Adrenal gland (tissue), 12 donors: ENCODE data around the gene PKDCC. TPM values are rescaled to one million over a fixed set of nuclear protein-coding genes. Genes with fewer than 3 reads are reported as not detected.

ENCODE experiments used
- DNase-seq, 7 donors: peaks; one replicate each; pipeline ENCODE4 v3.0.0-alpha.2; 2019 to 2020
- H3K27ac ChIP-seq, 5 donors: fragments of 200-600 bp; sonication (generic) in 4 of 5; 1 replicate in 3 of 5; 2 replicates in 2 of 5; pipeline versions ENCODE4 v1.5.1 to v1.8.0; 2016 to 2020; ENCODE audit warnings: mild to moderate bottlenecking in 1 of 5
- H3K27me3 ChIP-seq: fragments of 200-600 bp; 2 replicates; pipeline ENCODE4 v1.8.0; 2021
- H3K36me3 ChIP-seq, 2 donors: fragments of 200-600 bp; replicated peaks in 1 of 2; 1 replicate in 1 of 2; 2 replicates in 1 of 2; pipeline versions ENCODE4 v1.5.1 to v1.8.0; 2018 to 2022
- H3K4me1 ChIP-seq, 2 donors: fragments of 200-600 bp; replicated peaks in 1 of 2; 1 replicate in 1 of 2; 2 replicates in 1 of 2; pipeline versions ENCODE4 v1.5.1 to v1.8.0; 2018 to 2021
- H3K4me3 ChIP-seq, 4 donors: fragments of 200-600 bp; sonication (generic) in 3 of 4; one replicate each; pipeline ENCODE4 v1.5.1; 2016 to 2018
- H3K9me3 ChIP-seq, 3 donors: fragments of 200-600 bp; sonication (generic) in 1 of 3; replicated peaks in 1 of 3; 1 replicate in 2 of 3; 2 replicates in 1 of 3; pipeline versions ENCODE4 v1.5.1 to v1.8.0; 2016 to 2021
- POLR2A ChIP-seq, 2 donors: fragments of 450-650 bp; IDR thresholded peaks; one replicate each; pipeline ENCODE4 v1.6.1; 2017; ENCODE audit warnings: antibody characterized with exemption in 2 of 2, mild to moderate bottlenecking in 2 of 2, moderate library complexity in 1 of 2
- WGBS, 4 donors: extraction: QIAGEN DNeasy Blood & Tissue Kit in 2 of 4; methylation state at CpG; one replicate each; pipeline versions ENCODE4 v1.1.5 to v1.1.7; 2013 to 2017; 5-methylcytosine and 5-hydroxymethylcytosine counted together
- intact Hi-C, 2 donors: fragments of 100-400 bp; cut with DNase I; formaldehyde crosslinking; loops; one replicate each; pipeline versions ENCODE4 v1.14.1 to v1.15.0; 2022 to 2023
- polyA plus RNA-seq, 3 donors: library from polyadenylated mRNA; stranded (reverse); fragments of 200-250 nt in 2 of 3; fragments of 350-450 nt in 1 of 3; fragmentation: Illumina TruSeq in 1 of 3; extraction: RNeasy Lipid Tissue Mini Kit (QIAGEN cat#74804) in 1 of 3; gene quantifications; one replicate each; pipeline ENCODE4 v1.2.3, GENCODE V29; 2013 to 2014
- total RNA-seq, 9 donors: library from RNA; depleted of rRNA in 4 of 9; stranded (reverse); fragments of >200 nt in 4 of 9; fragments of 120-200 nt in 1 of 9; fragmentation: NEBNext Ultra II Directional in 1 of 9; extraction: Animal tissue kit (Norgen Biotek cat#: 25700) in 1 of 9; gene quantifications; one replicate each; pipeline versions ENCODE4 v1.1.0 to v1.2.4, GENCODE V29; 2013 to 2023
- TF ChIP-seq, protein P1 (sequence below), 6 experiments: fragments of 450-650 bp in 4 of 6; fragments of 200-600 bp in 2 of 6; sonication (generic) in 1 of 6; IDR thresholded peaks; 1 replicate in 5 of 6; 2 replicates in 1 of 6; pipeline versions ENCODE4 v1.5.1 to v1.8.0; 2016 to 2021; ENCODE audit warnings: antibody characterized with exemption in 6 of 6, mild to moderate bottlenecking in 2 of 6, moderate library complexity in 1 of 6
- donor health status: healthy with polysubstance abuse.
- donor health status: Bipolar disorder and iron deficiency.
- donor health status: DM: yes; HTN: yes; CAD: no.
- donor health status: DM: no; HTN: no; CAD: no.
- donor health status: DM: no; HTN: no; CAD: no.
- donor health status: DM: yes; HTN: yes; CAD: no.

PKDCC gene
- total and polyA plus RNA-seq, 12 donors = 29.7 to 170 (median 51.5) TPM

GRCh38 chr2:42050703-42051542 lies 3.1 kb downstream of the PKDCC start:
- H3K27ac ChIP-seq = peak overlapping the region in 4 of 5 donors; percentile 58 to 96 (median 77)
- intact Hi-C loops = no loop called here
- peaks cover 40 to 47% of the 10 kb centered on the region in 2 donors for H3K4me1 ChIP-seq
- WGBS, 4 donors = 63 to 79% (median 72%) methylated on average over 8 of the region's 8 CpGs
- TF ChIP-seq POLR2A (IDR thresholded peaks at IDR 0.05) = peak in 1 of 2 donors; percentile 12
- TF ChIP-seq, protein P1, sequence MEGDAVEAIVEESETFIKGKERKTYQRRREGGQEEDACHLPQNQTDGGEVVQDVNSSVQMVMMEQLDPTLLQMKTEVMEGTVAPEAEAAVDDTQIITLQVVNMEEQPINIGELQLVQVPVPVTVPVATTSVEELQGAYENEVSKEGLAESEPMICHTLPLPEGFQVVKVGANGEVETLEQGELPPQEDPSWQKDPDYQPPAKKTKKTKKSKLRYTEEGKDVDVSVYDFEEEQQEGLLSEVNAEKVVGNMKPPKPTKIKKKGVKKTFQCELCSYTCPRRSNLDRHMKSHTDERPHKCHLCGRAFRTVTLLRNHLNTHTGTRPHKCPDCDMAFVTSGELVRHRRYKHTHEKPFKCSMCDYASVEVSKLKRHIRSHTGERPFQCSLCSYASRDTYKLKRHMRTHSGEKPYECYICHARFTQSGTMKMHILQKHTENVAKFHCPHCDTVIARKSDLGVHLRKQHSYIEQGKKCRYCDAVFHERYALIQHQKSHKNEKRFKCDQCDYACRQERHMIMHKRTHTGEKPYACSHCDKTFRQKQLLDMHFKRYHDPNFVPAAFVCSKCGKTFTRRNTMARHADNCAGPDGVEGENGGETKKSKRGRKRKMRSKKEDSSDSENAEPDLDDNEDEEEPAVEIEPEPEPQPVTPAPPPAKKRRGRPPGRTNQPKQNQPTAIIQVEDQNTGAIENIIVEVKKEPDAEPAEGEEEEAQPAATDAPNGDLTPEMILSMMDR (IDR thresholded peaks at IDR 0.05) = no peak
- no peaks in the 10 kb centered on the region for H3K27me3 ChIP-seq
- DNase-seq = no peak
- peaks cover 0 to 5% of the 10 kb centered on the region in 2 donors for H3K36me3 ChIP-seq
- peak overlapping the region in 1 of 4 donors; percentile 96 for H3K4me3 ChIP-seq
- H3K9me3 ChIP-seq = no peaks in the 10 kb centered on the region

GRCh38 chr2:42051543-42052235 lies 3.9 kb downstream of the PKDCC start:
- H3K4me1 ChIP-seq = peaks cover 40 to 52% of the 10 kb centered on the region in 2 donors
- no peaks in the 10 kb centered on the region for H3K9me3 ChIP-seq
- WGBS, 4 donors = 70 to 83% (median 74%) methylated on average over 6 to 11 of the region's 11 CpGs
- no peak for TF ChIP-seq POLR2A (IDR thresholded peaks at IDR 0.05)
- TF ChIP-seq, protein P1 (IDR thresholded peaks at IDR 0.05) = no peak
- peak overlapping the region in 4 of 5 donors; percentile 58 to 96 (median 77) for H3K27ac ChIP-seq
- peaks cover 0 to 12% of the 10 kb centered on the region in 2 donors for H3K36me3 ChIP-seq
- no peaks in the 10 kb centered on the region for H3K27me3 ChIP-seq
- peak overlapping the region in 1 of 4 donors; percentile 96 for H3K4me3 ChIP-seq
- no peak for DNase-seq
- intact Hi-C loops = no loop called here

GRCh38 chr2:42052702-42053481 lies 5.1 kb downstream of the PKDCC start:
- Histone ChIP-seq H3K27me3 (no peaks in the 10 kb centered on the region), H3K4me1 (peaks cover 40 to 48% of the 10 kb centered on the region in 2 donors), H3K36me3 (peaks cover 0 to 24% of the 10 kb centered on the region in 2 donors), H3K4me3 (peak overlapping the region in 1 of 4 donors; percentile 7), H3K9me3 (no peaks in the 10 kb centered on the region), H3K27ac (peak overlapping the region in 4 of 5 donors; percentile 51 to 91 (median 77))
- 56 to 76% (median 61%) methylated on average over 7 to 14 of the region's 14 CpGs for WGBS, 4 donors
- DNase-seq = peak in 5 of 7 donors; percentile 35 to 74 (median 57)
- TF ChIP-seq, protein P1 (IDR thresholded peaks at IDR 0.05) = no peak
- TF ChIP-seq POLR2A (IDR thresholded peaks at IDR 0.05) = no peak
- intact Hi-C loops = no loop called here

DNA sequence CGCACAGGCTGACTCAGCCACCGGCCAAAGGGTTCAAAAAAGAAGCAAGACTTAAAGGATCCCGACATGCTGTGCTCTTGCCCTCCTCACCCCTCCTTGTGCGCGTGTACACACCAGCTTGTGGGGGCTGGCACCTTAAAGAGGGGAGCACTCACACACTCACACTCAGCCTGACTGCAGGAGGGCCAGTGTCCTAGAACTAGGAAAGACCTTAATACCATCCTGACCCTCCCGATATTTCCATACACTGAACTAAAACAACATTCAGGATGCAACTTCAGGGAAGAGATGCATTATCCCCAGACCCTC lies 5.6 kb downstream of the PKDCC start:
- H3K4me1 ChIP-seq = peaks cover 40 to 48% of the 10 kb centered on the region in 2 donors
- intact Hi-C loops = no loop called here
- TF ChIP-seq, protein P1 (IDR thresholded peaks at IDR 0.05) = no peak
- TF ChIP-seq POLR2A (IDR thresholded peaks at IDR 0.05) = no peak
- peaks cover 0 to 29% of the 10 kb centered on the region in 2 donors for H3K36me3 ChIP-seq
- WGBS, 4 donors = 37 to 56% (median 41%) methylated on average over 5 to 6 of the region's 6 CpGs
- H3K27me3 ChIP-seq = no peaks in the 10 kb centered on the region
- H3K4me3 ChIP-seq = no peak overlapping the region
- H3K9me3 ChIP-seq = no peaks in the 10 kb centered on the region
- peak overlapping the region in 4 of 5 donors; percentile 51 to 91 (median 77) for H3K27ac ChIP-seq
- no peak for DNase-seq
